ENCODE data around the gene ROR1.

ROR1 gene

DNA sequence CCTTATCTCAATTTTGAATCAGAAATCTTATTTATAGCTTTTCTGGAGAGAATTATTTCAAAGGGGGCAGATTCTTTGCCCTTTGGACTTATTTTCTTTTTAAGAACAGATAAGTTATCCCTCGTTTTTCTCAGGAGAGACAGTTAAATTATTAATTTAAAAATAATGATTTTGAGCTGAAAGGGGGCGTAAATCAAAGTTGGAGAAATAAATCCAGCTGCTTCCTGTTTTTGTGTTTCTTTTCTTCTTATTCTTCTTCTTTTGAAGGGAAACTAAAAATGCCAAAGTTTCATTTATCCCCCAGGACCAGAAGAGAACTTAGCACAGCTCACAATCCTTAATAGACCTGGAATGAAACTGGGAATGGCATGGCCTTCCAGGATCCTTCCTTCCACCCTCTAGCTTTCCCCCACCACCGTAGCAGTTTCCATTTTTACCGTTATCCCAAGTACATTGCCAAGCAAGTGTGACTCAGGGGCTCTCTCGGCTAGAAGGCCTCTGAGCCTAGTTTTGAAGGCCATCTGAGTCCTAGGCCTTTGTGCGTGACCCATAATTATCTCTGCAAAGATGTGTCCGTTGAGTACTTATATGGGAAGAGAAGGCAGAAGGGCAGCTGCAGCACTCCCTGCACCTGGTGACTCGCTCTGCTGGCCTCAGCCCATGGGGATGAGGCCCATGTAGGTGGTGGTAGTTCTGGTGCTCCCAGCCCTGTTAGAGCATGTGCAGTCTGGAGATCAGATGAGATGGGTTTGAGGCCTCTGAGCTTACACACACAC, 181.7 kb downstream of the ROR1 start:
- H3K27me3 ChIP-seq (ENCODE audit: control insufficient read depth in 1 of 2, insufficient read depth in 2 of 2, low read length in 2 of 2): no peaks in the 10 kb centered on the region
- H3K27ac ChIP-seq (ENCODE audit: low read depth, low read length): no peak overlapping the region
- no peak overlapping the region for H3K4me3 ChIP-seq (ENCODE audit: low read depth in 1 of 2, low read length in 2 of 2)
- no peaks in the 10 kb centered on the region for H3K4me1 ChIP-seq (ENCODE audit: control insufficient read depth in 1 of 2, insufficient read depth in 2 of 2, low read length in 2 of 2)
- H3K9ac ChIP-seq (ENCODE audit: low read depth in 1 of 2, low read length in 2 of 2): no peak overlapping the region
- peaks cover 13 to 18% of the 10 kb centered on the region in 2 donors for H3K9me3 ChIP-seq (ENCODE audit: control insufficient read depth in 1 of 2, low read length in 2 of 2)
- H3K36me3 ChIP-seq (ENCODE audit: control insufficient read depth in 1 of 2, insufficient read depth in 2 of 2, low read length in 2 of 2): no peaks in the 10 kb centered on the region

DNA sequence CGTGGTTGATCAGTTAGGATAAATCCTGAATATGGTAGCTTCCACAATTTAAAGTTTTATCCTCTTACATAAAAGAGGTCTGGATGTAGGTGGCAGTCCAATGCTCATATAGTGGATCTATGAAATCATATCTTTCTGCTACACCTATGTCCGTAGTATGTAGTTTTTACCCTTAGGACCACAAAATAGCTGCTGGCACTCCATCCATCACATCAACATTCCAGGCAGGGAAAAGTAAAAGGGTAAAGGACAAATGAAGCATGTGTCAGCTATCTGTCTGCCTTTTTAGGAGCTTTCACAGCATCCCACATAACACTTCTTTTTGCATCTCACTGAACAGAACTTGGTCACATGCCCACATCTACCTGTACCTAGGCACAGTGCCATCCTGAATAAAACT, 184.7 kb downstream of the ROR1 start:
- Histone ChIP-seq H3K27ac (ENCODE audit: low read depth, low read length) (no peak overlapping the region), H3K27me3 (ENCODE audit: control insufficient read depth in 1 of 2, insufficient read depth in 2 of 2, low read length in 2 of 2) (no peaks in the 10 kb centered on the region), H3K36me3 (ENCODE audit: control insufficient read depth in 1 of 2, insufficient read depth in 2 of 2, low read length in 2 of 2) (no peaks in the 10 kb centered on the region), H3K9me3 (ENCODE audit: control insufficient read depth in 1 of 2, low read length in 2 of 2) (peaks cover 12 to 18% of the 10 kb centered on the region in 2 donors), H3K9ac (ENCODE audit: low read depth in 1 of 2, low read length in 2 of 2) (no peak overlapping the region), H3K4me3 (ENCODE audit: low read depth in 1 of 2, low read length in 2 of 2) (no peak overlapping the region), H3K4me1 (ENCODE audit: control insufficient read depth in 1 of 2, insufficient read depth in 2 of 2, low read length in 2 of 2) (no peaks in the 10 kb centered on the region)

DNA sequence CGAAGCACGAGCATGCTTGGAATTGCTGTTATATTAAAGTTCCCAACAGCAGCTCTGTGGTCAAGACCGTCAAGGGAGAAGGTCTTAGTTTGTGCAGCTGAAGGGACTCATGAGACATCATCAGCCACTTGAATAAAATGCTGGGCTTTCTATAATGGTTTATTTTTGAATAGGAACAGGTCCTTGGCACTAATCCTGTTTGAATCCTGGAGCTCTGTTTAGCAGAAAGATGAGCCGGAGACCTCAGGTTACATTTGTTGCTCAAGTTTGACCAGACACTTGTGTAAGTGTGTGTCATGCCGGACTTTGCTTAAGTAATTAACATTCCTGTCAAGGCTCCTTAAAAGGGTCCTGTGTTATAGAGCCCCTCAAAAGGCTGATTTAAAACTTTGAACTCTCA, 186.5 kb downstream of the ROR1 start:
- H3K9me3 ChIP-seq (ENCODE audit: control insufficient read depth in 1 of 2, low read length in 2 of 2): peaks cover 4 to 5% of the 10 kb centered on the region in 2 donors
- no peaks in the 10 kb centered on the region for H3K27me3 ChIP-seq (ENCODE audit: control insufficient read depth in 1 of 2, insufficient read depth in 2 of 2, low read length in 2 of 2)
- no peak overlapping the region for H3K4me3 ChIP-seq (ENCODE audit: low read depth in 1 of 2, low read length in 2 of 2)
- H3K4me1 ChIP-seq (ENCODE audit: control insufficient read depth in 1 of 2, insufficient read depth in 2 of 2, low read length in 2 of 2): no peaks in the 10 kb centered on the region
- H3K27ac ChIP-seq (ENCODE audit: low read depth, low read length): no peak overlapping the region
- no peaks in the 10 kb centered on the region for H3K36me3 ChIP-seq (ENCODE audit: control insufficient read depth in 1 of 2, insufficient read depth in 2 of 2, low read length in 2 of 2)
- H3K9ac ChIP-seq (ENCODE audit: low read depth in 1 of 2, low read length in 2 of 2): no peak overlapping the region

DNA sequence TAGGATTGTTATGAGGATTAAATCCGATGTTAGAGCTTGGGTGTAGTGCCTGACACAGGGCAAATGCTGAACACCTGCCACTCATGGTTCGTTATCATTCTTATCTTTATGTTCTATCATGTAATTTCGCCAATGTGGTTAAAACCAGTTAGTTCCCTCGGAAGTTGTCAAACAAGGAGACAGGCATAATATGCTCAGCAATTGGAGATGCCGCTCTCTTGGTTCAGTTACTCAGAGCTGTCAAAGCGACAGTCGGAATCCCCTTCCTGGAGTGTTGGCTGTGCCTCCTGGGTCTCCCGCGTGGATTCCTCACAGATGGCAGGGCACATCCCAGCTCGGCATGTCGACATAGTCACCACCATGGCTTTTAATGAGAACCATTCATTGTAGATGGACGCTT, 192.2 kb downstream of the ROR1 start:
- no peak overlapping the region for H3K4me3 ChIP-seq (ENCODE audit: low read depth in 1 of 2, low read length in 2 of 2)
- no peaks in the 10 kb centered on the region for H3K27me3 ChIP-seq (ENCODE audit: control insufficient read depth in 1 of 2, insufficient read depth in 2 of 2, low read length in 2 of 2)
- H3K9me3 ChIP-seq (ENCODE audit: control insufficient read depth in 1 of 2, low read length in 2 of 2): no peaks in the 10 kb centered on the region
- no peak overlapping the region for H3K9ac ChIP-seq (ENCODE audit: low read depth in 1 of 2, low read length in 2 of 2)
- no peak overlapping the region for H3K27ac ChIP-seq (ENCODE audit: low read depth, low read length)
- no peaks in the 10 kb centered on the region for H3K36me3 ChIP-seq (ENCODE audit: control insufficient read depth in 1 of 2, insufficient read depth in 2 of 2, low read length in 2 of 2)
- H3K4me1 ChIP-seq (ENCODE audit: control insufficient read depth in 1 of 2, insufficient read depth in 2 of 2, low read length in 2 of 2): no peaks in the 10 kb centered on the region

DNA sequence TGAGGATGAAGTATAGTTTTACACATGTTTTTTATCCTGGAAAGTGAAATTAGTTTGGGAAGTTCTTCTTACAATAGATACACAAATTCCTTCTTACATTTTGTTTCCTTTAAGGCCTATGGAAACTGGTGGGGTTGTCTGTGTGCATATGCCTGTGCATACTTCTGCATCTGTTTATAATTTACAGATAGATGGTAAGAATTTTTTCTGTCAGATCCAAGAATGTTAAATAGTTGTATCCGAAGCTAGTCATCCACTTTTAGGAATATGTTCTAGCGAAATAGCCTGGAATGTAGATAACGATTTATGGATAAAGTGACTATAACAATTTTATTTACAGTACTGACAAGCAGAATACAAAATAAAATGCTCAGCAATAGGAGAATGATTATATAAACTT, 194.1 kb downstream of the ROR1 start:
- no peaks in the 10 kb centered on the region for H3K36me3 ChIP-seq (ENCODE audit: control insufficient read depth in 1 of 2, insufficient read depth in 2 of 2, low read length in 2 of 2)
- no peaks in the 10 kb centered on the region for H3K27me3 ChIP-seq (ENCODE audit: control insufficient read depth in 1 of 2, insufficient read depth in 2 of 2, low read length in 2 of 2)
- H3K27ac ChIP-seq (ENCODE audit: low read depth, low read length): no peak overlapping the region
- H3K4me3 ChIP-seq (ENCODE audit: low read depth in 1 of 2, low read length in 2 of 2): no peak overlapping the region
- no peak overlapping the region for H3K9ac ChIP-seq (ENCODE audit: low read depth in 1 of 2, low read length in 2 of 2)
- H3K4me1 ChIP-seq (ENCODE audit: control insufficient read depth in 1 of 2, insufficient read depth in 2 of 2, low read length in 2 of 2): no peaks in the 10 kb centered on the region
- H3K9me3 ChIP-seq (ENCODE audit: control insufficient read depth in 1 of 2, low read length in 2 of 2): no peaks in the 10 kb centered on the region

DNA sequence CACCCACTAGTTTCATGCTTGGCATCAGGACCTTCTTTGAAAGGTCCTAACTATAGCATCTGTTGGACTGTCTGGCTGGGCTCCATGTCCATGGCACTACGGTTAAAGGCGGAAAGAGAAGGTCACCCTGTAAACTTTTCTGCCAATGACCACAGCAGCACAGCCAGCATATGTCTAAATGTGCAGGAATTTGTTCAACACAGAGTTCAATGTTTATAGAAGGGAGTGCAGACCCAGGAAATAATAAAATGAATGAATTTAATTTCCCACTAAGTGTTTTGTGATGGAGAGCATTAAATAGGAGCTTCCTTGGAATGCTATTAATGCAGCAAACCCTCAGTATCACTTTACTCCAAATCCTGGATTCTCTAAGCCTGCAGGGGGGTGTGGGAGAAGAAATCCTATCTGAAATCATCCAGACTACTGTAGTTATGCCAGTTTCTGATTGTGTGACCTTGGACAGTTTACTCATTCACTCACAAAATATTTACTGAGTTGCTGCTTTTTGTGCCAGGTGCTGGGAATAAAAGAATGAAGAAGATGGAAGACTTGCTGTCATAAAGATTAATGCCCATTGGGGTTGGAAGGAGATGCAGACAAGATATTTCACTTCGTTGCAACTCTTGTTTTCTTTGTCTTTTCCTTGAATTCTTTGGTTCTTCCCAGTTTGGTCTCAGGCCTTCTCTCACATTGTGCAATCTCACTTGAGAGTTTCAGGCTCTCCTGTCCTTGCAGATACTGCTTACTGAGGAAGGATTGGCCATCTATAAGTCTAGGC, 195.0 kb downstream of the ROR1 start:
- H3K27ac ChIP-seq (ENCODE audit: low read depth, low read length): no peak overlapping the region
- H3K4me3 ChIP-seq (ENCODE audit: low read depth in 1 of 2, low read length in 2 of 2): no peak overlapping the region
- H3K36me3 ChIP-seq (ENCODE audit: control insufficient read depth in 1 of 2, insufficient read depth in 2 of 2, low read length in 2 of 2): no peaks in the 10 kb centered on the region
- H3K4me1 ChIP-seq (ENCODE audit: control insufficient read depth in 1 of 2, insufficient read depth in 2 of 2, low read length in 2 of 2): no peaks in the 10 kb centered on the region
- no peaks in the 10 kb centered on the region for H3K9me3 ChIP-seq (ENCODE audit: control insufficient read depth in 1 of 2, low read length in 2 of 2)
- H3K9ac ChIP-seq (ENCODE audit: low read depth in 1 of 2, low read length in 2 of 2): no peak overlapping the region
- H3K27me3 ChIP-seq (ENCODE audit: control insufficient read depth in 1 of 2, insufficient read depth in 2 of 2, low read length in 2 of 2): no peaks in the 10 kb centered on the region

DNA sequence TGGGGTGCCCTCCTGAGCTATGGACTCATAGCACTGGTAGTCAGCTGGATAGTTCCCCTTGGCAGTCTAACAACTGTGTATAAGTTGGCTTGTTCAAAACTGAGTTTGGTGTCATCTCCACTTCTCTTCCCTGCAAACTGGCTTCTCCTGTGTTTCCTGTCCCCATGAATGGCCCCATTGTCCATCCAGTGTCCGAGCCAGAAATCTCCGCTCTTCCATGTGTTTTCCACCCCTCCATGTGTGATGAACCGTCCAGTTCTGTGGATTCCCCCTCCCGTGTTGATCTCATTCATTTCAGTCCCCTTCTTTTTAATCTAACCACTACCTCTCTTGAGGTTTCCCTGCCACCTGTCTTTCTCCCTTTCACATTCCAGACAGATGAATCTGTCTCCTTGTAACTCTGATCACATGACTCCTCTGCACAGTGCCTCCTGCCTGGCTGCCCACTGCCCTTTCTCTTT, 195.7 kb downstream of the ROR1 start:
- no peak overlapping the region for H3K27ac ChIP-seq (ENCODE audit: low read depth, low read length)
- no peaks in the 10 kb centered on the region for H3K4me1 ChIP-seq (ENCODE audit: control insufficient read depth in 1 of 2, insufficient read depth in 2 of 2, low read length in 2 of 2)
- no peak overlapping the region for H3K9ac ChIP-seq (ENCODE audit: low read depth in 1 of 2, low read length in 2 of 2)
- H3K27me3 ChIP-seq (ENCODE audit: control insufficient read depth in 1 of 2, insufficient read depth in 2 of 2, low read length in 2 of 2): no peaks in the 10 kb centered on the region
- no peaks in the 10 kb centered on the region for H3K36me3 ChIP-seq (ENCODE audit: control insufficient read depth in 1 of 2, insufficient read depth in 2 of 2, low read length in 2 of 2)
- no peak overlapping the region for H3K4me3 ChIP-seq (ENCODE audit: low read depth in 1 of 2, low read length in 2 of 2)
- H3K9me3 ChIP-seq (ENCODE audit: control insufficient read depth in 1 of 2, low read length in 2 of 2): no peaks in the 10 kb centered on the region

DNA sequence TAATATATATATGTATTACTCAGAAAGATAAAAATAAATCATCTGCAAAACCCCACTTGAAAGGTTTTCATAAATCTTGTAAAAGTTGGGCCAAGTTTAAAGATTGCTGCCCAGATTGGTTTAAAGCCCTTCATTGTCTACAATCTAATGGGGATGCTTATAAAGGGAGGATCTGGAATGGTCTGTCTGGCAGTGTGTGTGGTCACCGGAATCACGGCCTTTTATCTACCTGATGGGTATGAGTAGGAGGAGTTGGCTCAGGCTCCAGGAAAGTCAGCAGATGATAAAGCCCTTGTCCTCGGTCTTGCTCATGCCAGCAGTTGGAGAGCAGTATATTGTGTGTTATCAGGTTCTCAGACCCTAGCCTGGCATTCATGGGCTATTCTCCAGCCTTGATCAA, 197.7 kb downstream of the ROR1 start:
- no peak overlapping the region for H3K4me3 ChIP-seq (ENCODE audit: low read depth in 1 of 2, low read length in 2 of 2)
- H3K27me3 ChIP-seq (ENCODE audit: control insufficient read depth in 1 of 2, insufficient read depth in 2 of 2, low read length in 2 of 2): no peaks in the 10 kb centered on the region
- no peaks in the 10 kb centered on the region for H3K9me3 ChIP-seq (ENCODE audit: control insufficient read depth in 1 of 2, low read length in 2 of 2)
- no peaks in the 10 kb centered on the region for H3K36me3 ChIP-seq (ENCODE audit: control insufficient read depth in 1 of 2, insufficient read depth in 2 of 2, low read length in 2 of 2)
- no peaks in the 10 kb centered on the region for H3K4me1 ChIP-seq (ENCODE audit: control insufficient read depth in 1 of 2, insufficient read depth in 2 of 2, low read length in 2 of 2)
- no peak overlapping the region for H3K9ac ChIP-seq (ENCODE audit: low read depth in 1 of 2, low read length in 2 of 2)
- no peak overlapping the region for H3K27ac ChIP-seq (ENCODE audit: low read depth, low read length)

DNA sequence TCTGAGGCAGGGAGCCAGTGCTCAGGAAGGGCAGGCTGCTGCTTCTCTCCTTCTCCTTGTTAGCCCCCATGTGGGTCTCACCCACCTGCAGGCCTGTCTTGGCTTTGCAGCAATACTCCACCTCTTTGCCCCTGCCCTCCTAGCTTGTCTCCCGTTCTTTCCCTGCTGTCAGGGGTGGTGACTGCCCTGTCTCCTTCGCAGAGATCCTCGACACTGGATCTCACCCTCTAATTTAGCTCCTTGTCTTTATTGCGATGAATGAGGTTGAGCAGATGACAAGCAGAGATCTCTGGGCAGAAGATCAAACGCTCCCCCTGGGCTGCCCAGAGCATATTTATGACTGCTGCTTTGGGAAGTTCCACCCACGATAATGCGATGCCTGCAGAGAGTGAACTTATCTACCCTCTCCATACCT, 199.2 kb downstream of the ROR1 start:
- Histone ChIP-seq H3K4me1 (ENCODE audit: control insufficient read depth in 1 of 2, insufficient read depth in 2 of 2, low read length in 2 of 2) (no peaks in the 10 kb centered on the region), H3K9ac (ENCODE audit: low read depth in 1 of 2, low read length in 2 of 2) (no peak overlapping the region), H3K27me3 (ENCODE audit: control insufficient read depth in 1 of 2, insufficient read depth in 2 of 2, low read length in 2 of 2) (no peaks in the 10 kb centered on the region), H3K36me3 (ENCODE audit: control insufficient read depth in 1 of 2, insufficient read depth in 2 of 2, low read length in 2 of 2) (no peaks in the 10 kb centered on the region), H3K9me3 (ENCODE audit: control insufficient read depth in 1 of 2, low read length in 2 of 2) (no peaks in the 10 kb centered on the region), H3K27ac (ENCODE audit: low read depth, low read length) (no peak overlapping the region), H3K4me3 (ENCODE audit: low read depth in 1 of 2, low read length in 2 of 2) (no peak overlapping the region)

DNA sequence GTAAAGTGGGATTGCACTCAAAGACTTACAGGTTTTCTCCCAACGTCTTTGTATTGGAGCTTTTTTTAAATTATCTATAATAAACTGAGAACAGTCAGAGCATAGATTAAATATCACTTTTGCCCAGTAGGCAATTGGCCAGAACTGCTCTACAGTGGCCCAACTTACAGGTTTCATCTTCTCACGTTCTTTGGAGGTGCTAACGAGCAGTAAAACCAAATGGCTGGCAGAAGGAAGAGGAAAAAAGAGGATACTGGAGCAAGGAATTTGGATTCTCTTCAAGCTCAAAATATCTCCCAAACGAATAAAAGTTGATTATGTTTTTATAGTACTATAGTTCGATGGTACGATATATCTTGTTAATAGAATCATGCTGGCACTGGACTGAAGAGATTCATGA, 201.1 kb downstream of the ROR1 start:
- no peaks in the 10 kb centered on the region for H3K9me3 ChIP-seq (ENCODE audit: control insufficient read depth in 1 of 2, low read length in 2 of 2)
- no peaks in the 10 kb centered on the region for H3K36me3 ChIP-seq (ENCODE audit: control insufficient read depth in 1 of 2, insufficient read depth in 2 of 2, low read length in 2 of 2)
- no peak overlapping the region for H3K4me3 ChIP-seq (ENCODE audit: low read depth in 1 of 2, low read length in 2 of 2)
- H3K27ac ChIP-seq (ENCODE audit: low read depth, low read length): no peak overlapping the region
- H3K4me1 ChIP-seq (ENCODE audit: control insufficient read depth in 1 of 2, insufficient read depth in 2 of 2, low read length in 2 of 2): no peaks in the 10 kb centered on the region
- no peaks in the 10 kb centered on the region for H3K27me3 ChIP-seq (ENCODE audit: control insufficient read depth in 1 of 2, insufficient read depth in 2 of 2, low read length in 2 of 2)
- H3K9ac ChIP-seq (ENCODE audit: low read depth in 1 of 2, low read length in 2 of 2): no peak overlapping the region
